HG03565 (cell line): ENCODE data around the gene ZNF503.

ENCODE experiments used
- ATAC-seq: cut with Tn5 transposase; IDR thresholded peaks from one replicate; pipeline ENCODE4 v1.9.1; 2021; ENCODE audit warnings: mild to moderate bottlenecking, moderate library complexity; ENCODE audit not compliant: unreplicated experiment

ZNF503 gene

GRCh38 chr10:75358835-75359421 lies 42.6 kb downstream of the ZNF503 start:
- ATAC-seq: no peak

GRCh38 chr10:75358132-75358531 lies 43.4 kb downstream of the ZNF503 start:
- ATAC-seq: no peak

- no peak for ATAC-seq
Measured at GRCh38 chr10:75357500-75357899, 44.1 kb downstream of the ZNF503 start.

GRCh38 chr10:75356484-75356883 lies 45.1 kb downstream of the ZNF503 start:
- no peak for ATAC-seq

- no peak for ATAC-seq
Measured at GRCh38 chr10:75355706-75356105, 45.9 kb downstream of the ZNF503 start.

GRCh38 chr10:75353183-75353582 lies 48.4 kb downstream of the ZNF503 start:
- no peak for ATAC-seq

GRCh38 chr10:75352650-75353049 lies 48.9 kb downstream of the ZNF503 start:
- no peak for ATAC-seq

GRCh38 chr10:75351637-75352036 lies 49.9 kb downstream of the ZNF503 start:
- no peak for ATAC-seq

GRCh38 chr10:75350791-75351190 lies 50.8 kb downstream of the ZNF503 start:
- ATAC-seq: no peak
